Lower leg skin (tissue), 3 donors: ENCODE data around the gene KCNH5.

Experiments
- CTCF ChIP-seq, 3 donors: fragments of 450-650 bp; IDR thresholded peaks; one replicate each; pipeline ENCODE4 v1.5.1; 2016; ENCODE audit warnings: antibody characterized with exemption in 3 of 3, mild to moderate bottlenecking in 3 of 3, moderate library complexity in 2 of 3
- POLR2A ChIP-seq, 2 donors: fragments of 450-650 bp; IDR thresholded peaks; one replicate each; pipeline ENCODE4 v1.6.1; 2016 to 2017; ENCODE audit warnings: antibody characterized with exemption in 2 of 2, mild to moderate bottlenecking in 1 of 2, moderate library complexity in 1 of 2

GRCh38 chr14:62896932-62897456, 148.3 kb downstream of the KCNH5 start:
- TF ChIP-seq CTCF (IDR thresholded peaks at IDR 0.05) (no peak), POLR2A (IDR thresholded peaks at IDR 0.05) (no peak)
